Measurements from ENCODE around the gene C10orf120. TPM values are rescaled to one million over a fixed set of nuclear protein-coding genes. Genes with fewer than 3 reads are reported as not detected.

C10orf120 gene
- total and polyA plus RNA-seq, 2 experiments from 2014 or later = not detected

GRCh38 chr10:122665329-122665860 is 34.3 kb downstream of the C10orf120 start:
- no peak overlapping the region for H3K4me3 ChIP-seq
- DNase-seq (ENCODE audit: low spot score) (no peak), ATAC-seq (no peak)
- no peaks in the 10 kb centered on the region for H3K27me3 Mint-ChIP-seq (ENCODE audit: insufficient read depth, low read depth, poor library complexity)
- H3K27ac Mint-ChIP-seq = no peak overlapping the region
- H3F3A ChIP-seq (replicated peaks; ENCODE audit: low read depth) = no peaks in the 10 kb centered on the region
- no peaks in the 10 kb centered on the region for H4K20me1 ChIP-seq (replicated peaks; ENCODE audit: insufficient read depth)
- no peaks in the 10 kb centered on the region for H3K79me2 ChIP-seq (replicated peaks; ENCODE audit: insufficient read depth)
- H3K9me2 ChIP-seq (ENCODE audit: insufficient read depth) = peaks cover 17% of the 10 kb centered on the region; the same call in 1 of the 2 replicates
- no peaks in the 10 kb centered on the region for H3K27me3 ChIP-seq (ENCODE audit: insufficient read depth)
- H3K4me2 ChIP-seq = no peak overlapping the region
- TF ChIP-seq ZNF114 (CRISPR knock-in tag; IDR thresholded peaks at IDR 0.05) (no peak), JUNB (IDR thresholded peaks at IDR 0.05; ENCODE audit: unreplicated experiment) (no peak), ZNF331 (CRISPR knock-in tag; IDR thresholded peaks at IDR 0.05; ENCODE audit: low read depth) (no peak), ZNF462 (CRISPR knock-in tag; IDR thresholded peaks at IDR 0.05) (no peak), ETS1 (IDR thresholded peaks at IDR 0.05) (no peak), CREB1 (CRISPR knock-in tag; IDR thresholded peaks at IDR 0.05; ENCODE audit: low read depth) (no peak), STAT1 (IDR thresholded peaks at IDR 0.05; ENCODE audit: unreplicated experiment) (no peak), CTCF (conservative IDR thresholded peaks at IDR 0.05; ENCODE audit: low read depth in 2 of 2) (no peak), EZH2phosphoT487 (IDR thresholded peaks at IDR 0.05; ENCODE audit: unreplicated experiment) (no peak), EZH2 (IDR thresholded peaks at IDR 0.05; ENCODE audit: low read depth, unreplicated experiment) (no peak), REST (IDR thresholded peaks at IDR 0.05; ENCODE audit: unreplicated experiment) (no peak), POLR2AphosphoS5 (IDR thresholded peaks at IDR 0.05; ENCODE audit: low read depth) (no peak), NANOG (IDR thresholded peaks at IDR 0.05; ENCODE audit: borderline replicate concordance) (no peak)
- H3K4me1 Mint-ChIP-seq = peaks cover 3% of the 10 kb centered on the region; the same call in 2 of the 3 replicates
- H3K27ac ChIP-seq (ENCODE audit: low read depth) = no peak overlapping the region
- no peak overlapping the region for H3K4me3 Mint-ChIP-seq
- H3K36me3 Mint-ChIP-seq (ENCODE audit: low read depth) = no peaks in the 10 kb centered on the region
- H2AFZ ChIP-seq = no peak overlapping the region
- no peaks in the 10 kb centered on the region for H3K36me3 ChIP-seq (ENCODE audit: insufficient read depth)
- peaks cover 6% of the 10 kb centered on the region; the same call in 1 of the 2 replicates for H3K4me1 ChIP-seq (ENCODE audit: insufficient read depth)
- no peaks in the 10 kb centered on the region for H3K9me3 Mint-ChIP-seq

All from GM23338 (cell line).